GM15510 (cell line): Measurements from ENCODE around the gene LINC01488.

Experiments used
- POLR2A ChIP-seq: IDR thresholded peaks from 3 replicates; pipeline ENCODE4 v1.6.1; 2011; ENCODE audit warnings: borderline replicate concordance; ENCODE audit not compliant: insufficient read length; ENCODE audit errors: extremely low read depth

The LINC01488 gene

GRCh38 chr11:69515271-69516245 lies 34.1 kb downstream of the LINC01488 start:
- no peak for TF ChIP-seq POLR2A

GRCh38 chr11:69516526-69516925 lies 35.1 kb downstream of the LINC01488 start:
- TF ChIP-seq POLR2A = no peak

DNA sequence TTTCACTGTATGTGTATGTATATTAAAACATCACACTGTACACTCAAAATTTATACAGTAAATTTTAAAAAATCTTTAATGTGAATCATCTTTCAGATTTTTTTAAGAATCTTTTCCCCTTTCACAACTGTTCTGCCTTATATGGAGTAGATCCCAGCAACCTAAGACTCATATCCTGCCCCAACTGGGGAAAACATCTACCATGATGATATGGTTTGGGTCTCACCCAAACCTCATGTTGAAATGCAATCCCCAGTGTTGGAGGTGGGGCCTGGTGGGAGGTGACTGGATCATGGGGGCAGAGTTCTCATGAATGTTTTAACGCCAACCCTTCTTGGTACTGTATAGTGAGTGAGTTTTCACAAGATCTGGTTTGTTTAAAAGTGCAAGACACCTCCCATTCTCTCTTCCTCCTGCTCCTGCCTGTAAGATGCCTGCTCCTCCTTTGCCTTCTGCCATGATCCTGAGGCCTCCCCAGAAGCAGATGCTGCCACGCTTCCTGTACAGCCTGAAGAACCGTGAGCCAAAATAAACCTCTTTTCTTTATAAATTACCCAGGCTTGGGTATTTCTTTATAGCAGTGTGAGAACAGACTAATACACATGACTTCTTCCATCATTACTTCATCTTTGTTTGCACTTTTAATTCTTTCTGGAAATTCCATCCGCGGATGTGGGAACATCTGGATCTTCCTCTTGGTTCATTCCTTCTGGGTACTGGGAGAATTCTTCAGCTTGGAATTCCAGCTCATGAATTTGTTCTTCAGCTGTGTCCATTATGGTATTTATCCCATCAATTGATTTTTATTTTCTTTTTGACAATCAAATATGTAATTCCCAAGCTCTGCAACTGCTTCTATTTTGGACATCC lies 36.9 kb downstream of the LINC01488 start:
- no peak for TF ChIP-seq POLR2A

DNA sequence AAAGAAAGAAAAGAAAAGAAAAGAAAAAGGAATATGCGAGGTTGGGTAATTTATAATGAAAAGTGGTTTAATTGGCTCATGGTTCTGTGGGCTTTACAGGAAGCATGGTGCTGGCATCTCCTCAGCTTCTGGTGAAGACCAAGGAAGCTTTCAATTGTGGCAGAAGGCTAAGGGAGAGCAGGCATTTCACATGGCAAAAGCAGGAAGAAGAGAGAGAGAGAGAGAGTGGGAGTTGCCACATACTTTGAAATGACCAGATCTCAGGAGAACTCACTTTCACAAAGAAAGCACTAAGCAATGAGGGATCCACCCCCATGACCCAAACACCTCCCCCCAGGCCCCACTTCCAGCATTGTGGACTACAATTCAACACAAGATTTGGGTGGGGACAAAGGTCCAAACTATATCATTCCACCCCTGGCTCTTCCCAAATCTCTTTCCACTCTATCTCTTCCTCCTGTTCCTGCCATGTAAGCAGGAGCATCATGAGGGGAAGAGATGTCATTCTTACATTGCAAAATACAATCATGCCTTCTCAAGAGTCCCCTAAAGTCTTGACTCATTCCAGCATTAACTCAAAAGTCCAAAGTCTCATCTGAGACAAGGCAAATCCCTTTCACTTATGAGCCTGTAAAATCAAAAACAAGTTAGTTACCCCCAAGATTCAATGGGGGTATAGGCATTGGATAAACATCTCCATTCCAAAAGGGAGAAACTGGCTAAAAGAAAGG lies 38.9 kb downstream of the LINC01488 start:
- no peak for TF ChIP-seq POLR2A

DNA sequence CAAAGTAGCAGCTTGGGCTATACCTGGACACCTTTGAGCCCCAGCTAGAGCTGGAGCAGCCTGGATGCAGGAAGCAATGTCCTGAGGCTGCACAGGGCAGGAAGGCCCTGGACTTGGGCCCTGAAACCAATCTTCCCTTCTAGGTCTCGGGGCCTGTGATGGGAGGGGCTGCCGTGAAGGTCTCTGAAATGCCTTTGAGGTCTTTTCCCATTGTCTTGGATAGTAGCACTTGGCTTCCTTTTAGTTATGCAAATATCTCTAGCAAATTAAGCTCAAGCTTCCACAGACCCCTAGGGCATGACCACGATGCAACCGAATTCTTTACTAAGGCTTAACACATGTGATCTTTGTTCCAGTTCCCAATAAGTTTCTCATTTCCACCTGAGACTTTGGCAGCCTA lies 40.0 kb downstream of the LINC01488 start:
- TF ChIP-seq POLR2A = no peak

DNA sequence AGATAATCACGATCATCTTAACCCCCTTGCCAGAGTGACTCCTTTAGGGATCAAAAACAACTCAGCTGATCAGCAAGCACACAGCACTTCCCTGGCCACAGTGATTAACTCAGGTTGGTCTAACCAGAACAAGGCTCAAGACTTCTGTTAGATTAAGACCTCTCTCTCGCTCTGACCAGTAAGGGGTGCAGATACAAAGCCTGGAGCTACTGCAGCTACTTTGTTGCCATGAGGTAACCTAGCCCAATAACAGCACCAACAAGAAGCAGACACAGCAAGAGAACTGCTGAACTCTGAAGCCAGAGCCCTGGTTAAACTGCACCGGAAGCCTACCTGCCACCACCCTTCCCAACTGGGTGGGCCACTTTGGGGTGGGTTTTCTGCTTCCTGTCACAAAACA lies 42.0 kb downstream of the LINC01488 start:
- TF ChIP-seq POLR2A = no peak

DNA sequence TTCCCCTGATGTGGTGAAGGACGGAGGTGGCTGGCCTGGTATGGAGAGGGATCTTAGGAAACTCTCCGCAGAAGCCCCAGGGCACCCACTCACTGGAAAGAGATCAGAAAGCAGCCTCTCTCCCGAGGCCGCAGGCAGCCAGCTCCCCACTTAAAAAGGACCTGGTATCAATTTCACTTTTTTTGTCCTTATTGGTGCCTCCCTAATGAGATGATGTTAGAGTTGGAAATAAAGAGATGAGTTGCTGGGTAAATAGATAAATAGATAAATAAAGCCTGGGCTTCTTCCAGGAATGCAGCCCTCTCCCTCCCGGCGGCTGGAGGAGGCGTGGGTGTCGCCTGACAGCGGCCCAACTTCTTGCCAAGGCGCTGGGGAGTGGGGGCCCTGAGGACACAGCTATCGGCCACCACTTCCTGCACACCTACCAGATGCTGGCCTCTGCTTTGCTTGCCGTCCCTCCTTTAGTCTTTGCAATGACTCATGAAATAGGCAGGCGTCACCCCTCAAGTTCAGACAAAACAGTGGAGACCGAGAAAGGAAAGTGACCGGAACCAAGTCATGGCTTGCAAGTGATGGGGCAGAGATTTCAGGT lies 42.9 kb downstream of the LINC01488 start:
- no peak for TF ChIP-seq POLR2A

DNA sequence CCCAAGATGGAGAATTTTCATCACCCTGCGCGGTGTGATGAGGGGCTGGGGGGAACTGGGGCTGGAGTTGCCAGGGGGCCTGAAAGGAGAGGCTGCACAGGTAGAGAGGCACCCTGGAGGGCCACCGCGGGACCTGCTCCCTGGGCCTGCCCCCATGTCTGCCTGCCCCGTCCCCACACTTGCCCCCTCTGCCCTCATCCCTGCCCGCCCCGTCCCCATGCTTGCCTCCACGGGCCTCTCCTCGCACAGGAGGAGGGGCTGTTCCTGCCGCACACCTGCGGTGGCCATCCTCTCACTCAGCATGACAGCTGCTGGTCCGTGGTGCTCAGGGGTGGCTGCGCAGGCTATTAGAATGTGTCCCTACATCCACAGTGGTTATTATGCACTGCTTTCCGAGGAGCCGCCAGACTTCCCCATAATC lies 43.5 kb downstream of the LINC01488 start:
- TF ChIP-seq POLR2A = no peak

GRCh38 chr11:69525516-69526452 lies 44.3 kb downstream of the LINC01488 start:
- TF ChIP-seq POLR2A = no peak

DNA sequence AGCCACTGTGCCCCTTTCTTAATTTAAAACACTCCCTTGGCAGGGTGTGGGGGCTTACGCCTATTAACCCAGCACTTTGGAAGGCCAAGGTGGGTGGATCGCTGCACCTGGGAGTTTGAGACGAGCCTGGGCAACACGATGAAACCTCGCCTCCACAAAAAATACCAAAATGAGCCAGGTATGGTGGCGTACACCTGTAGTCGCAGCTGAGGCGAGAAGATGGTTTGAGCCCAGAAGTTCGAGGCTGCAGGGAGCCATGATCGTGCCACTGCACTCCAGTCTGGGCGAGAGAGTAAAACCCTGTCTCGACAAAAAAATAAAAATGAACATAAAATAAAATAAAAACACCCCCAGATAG lies 45.0 kb downstream of the LINC01488 start:
- no peak for TF ChIP-seq POLR2A

GRCh38 chr11:69529001-69529400 lies 47.5 kb downstream of the LINC01488 start:
- no peak for TF ChIP-seq POLR2A

- no peak for TF ChIP-seq POLR2A
Measured at GRCh38 chr11:69530278-69531070, 49.0 kb downstream of the LINC01488 start.

- no peak for TF ChIP-seq POLR2A
Measured at GRCh38 chr11:69531071-69531716, 49.7 kb downstream of the LINC01488 start.

GRCh38 chr11:69531717-69532088 lies 50.2 kb downstream of the LINC01488 start:
- TF ChIP-seq POLR2A = no peak
